Measurements from ENCODE around the gene TMEM170A.

GRCh38 chr16:75460446-75460845 is 4.0 kb downstream of the TMEM170A start:
- TF ChIP-seq, protein P1, sequence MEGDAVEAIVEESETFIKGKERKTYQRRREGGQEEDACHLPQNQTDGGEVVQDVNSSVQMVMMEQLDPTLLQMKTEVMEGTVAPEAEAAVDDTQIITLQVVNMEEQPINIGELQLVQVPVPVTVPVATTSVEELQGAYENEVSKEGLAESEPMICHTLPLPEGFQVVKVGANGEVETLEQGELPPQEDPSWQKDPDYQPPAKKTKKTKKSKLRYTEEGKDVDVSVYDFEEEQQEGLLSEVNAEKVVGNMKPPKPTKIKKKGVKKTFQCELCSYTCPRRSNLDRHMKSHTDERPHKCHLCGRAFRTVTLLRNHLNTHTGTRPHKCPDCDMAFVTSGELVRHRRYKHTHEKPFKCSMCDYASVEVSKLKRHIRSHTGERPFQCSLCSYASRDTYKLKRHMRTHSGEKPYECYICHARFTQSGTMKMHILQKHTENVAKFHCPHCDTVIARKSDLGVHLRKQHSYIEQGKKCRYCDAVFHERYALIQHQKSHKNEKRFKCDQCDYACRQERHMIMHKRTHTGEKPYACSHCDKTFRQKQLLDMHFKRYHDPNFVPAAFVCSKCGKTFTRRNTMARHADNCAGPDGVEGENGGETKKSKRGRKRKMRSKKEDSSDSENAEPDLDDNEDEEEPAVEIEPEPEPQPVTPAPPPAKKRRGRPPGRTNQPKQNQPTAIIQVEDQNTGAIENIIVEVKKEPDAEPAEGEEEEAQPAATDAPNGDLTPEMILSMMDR (IDR thresholded peaks at IDR 0.05): no peak
- TF ChIP-seq POLR2A (IDR thresholded peaks at IDR 0.05): no peak
- no peak for TF ChIP-seq POLR2AphosphoS5 (IDR thresholded peaks at IDR 0.05)

All from prostate gland (tissue), 2 donors.